ENCODE results near the gene LY6G5C.
"Not testable (repeated sequence)": the region's sequence is repeated elsewhere in the genome, so short reads cannot be mapped to it uniquely, and the experiment has no call there.

Gene LY6G5C

GRCh38 chr6:31713465-31713864 lies 32.6 kb upstream of the LY6G5C start:
- TF ChIP-seq CTCF (conservative IDR thresholded peaks at IDR 0.05) (no peak), ZFX (IDR thresholded peaks at IDR 0.05) (no peak)
- H3K27ac ChIP-seq = no peak overlapping the region

GRCh38 chr6:31712296-31712695 lies 31.4 kb upstream of the LY6G5C start:
- no peak for TF ChIP-seq ZFX (IDR thresholded peaks at IDR 0.05)
- TF ChIP-seq CTCF (conservative IDR thresholded peaks at IDR 0.05) = no peak; the same call in 1 of the 2 replicates
- H3K27ac ChIP-seq = no peak overlapping the region

- TF ChIP-seq ZFX (IDR thresholded peaks at IDR 0.05) (no peak), CTCF (conservative IDR thresholded peaks at IDR 0.05) (no peak)
- H3K27ac ChIP-seq = no peak overlapping the region
Measured at GRCh38 chr6:31711233-31711632, 30.4 kb upstream of the LY6G5C start.

- H3K27ac ChIP-seq = no peak overlapping the region
- TF ChIP-seq ZFX (IDR thresholded peaks at IDR 0.05) = no peak
- no peak for TF ChIP-seq CTCF (conservative IDR thresholded peaks at IDR 0.05)
Measured at GRCh38 chr6:31710523-31711219, 29.8 kb upstream of the LY6G5C start.

GRCh38 chr6:31709157-31709556 lies 28.3 kb upstream of the LY6G5C start:
- not testable (repeated sequence) for H3K27ac ChIP-seq

GRCh38 chr6:31708224-31708623 lies 27.4 kb upstream of the LY6G5C start:
- TF ChIP-seq CTCF (conservative IDR thresholded peaks at IDR 0.05) = no peak

GRCh38 chr6:31707701-31708100 lies 26.8 kb upstream of the LY6G5C start:
- H3K27ac ChIP-seq = no peak overlapping the region

More at GRCh38 chr6:31708224-31708623, 27.4 kb upstream of the LY6G5C start:
- no peak overlapping the region for H3K27ac ChIP-seq

More at GRCh38 chr6:31707701-31708100, 26.8 kb upstream of the LY6G5C start:
- TF ChIP-seq CTCF (conservative IDR thresholded peaks at IDR 0.05) (no peak), ZFX (IDR thresholded peaks at IDR 0.05) (no peak)
